NCI-H2107 (cell line): ENCODE data around the gene UBE2J1.
A peak's percentile ranks its signal among the peaks of the same experiment; 100 is the strongest.
"Not testable (repeated sequence)": the region's sequence is repeated elsewhere in the genome, so short reads cannot be mapped to it uniquely, and the experiment has no call there.

ENCODE experiments used
- DNase-seq: peaks from one replicate; lab custom pipeline; 2025; lab: John Stamatoyannopoulos, UW

The UBE2J1 gene

GRCh38 chr6:89352278-89353117 lies at the start of gene UBE2J1:
UBE2J1 (minus strand) TSS chr6:89352722; CDS start chr6:89352569, 153 bp downstream.
- DNase-seq = peak; percentile 62

GRCh38 chr6:89400912-89401399 lies 48.4 kb upstream of the UBE2J1 start:
- no peak for DNase-seq

DNA sequence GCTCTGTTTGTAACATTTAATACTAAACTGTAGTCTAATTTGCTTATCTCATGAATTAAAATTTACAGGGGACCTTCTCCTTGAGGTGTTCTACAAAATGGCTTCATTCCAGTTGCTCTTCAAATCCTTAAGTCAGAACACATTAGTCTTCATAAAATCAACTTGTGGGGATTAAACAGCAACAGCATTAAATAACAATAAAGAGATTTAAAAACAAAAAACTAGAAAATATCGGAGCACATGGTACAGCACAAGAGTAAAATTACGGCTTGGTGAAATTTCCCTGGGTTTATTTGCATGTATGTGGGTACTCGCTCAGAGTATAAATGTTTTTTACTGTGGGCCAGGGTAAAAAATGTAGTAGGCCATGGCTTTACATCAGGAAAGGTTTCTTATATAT lies 47.5 kb upstream of the UBE2J1 start:
- DNase-seq = no peak

DNA sequence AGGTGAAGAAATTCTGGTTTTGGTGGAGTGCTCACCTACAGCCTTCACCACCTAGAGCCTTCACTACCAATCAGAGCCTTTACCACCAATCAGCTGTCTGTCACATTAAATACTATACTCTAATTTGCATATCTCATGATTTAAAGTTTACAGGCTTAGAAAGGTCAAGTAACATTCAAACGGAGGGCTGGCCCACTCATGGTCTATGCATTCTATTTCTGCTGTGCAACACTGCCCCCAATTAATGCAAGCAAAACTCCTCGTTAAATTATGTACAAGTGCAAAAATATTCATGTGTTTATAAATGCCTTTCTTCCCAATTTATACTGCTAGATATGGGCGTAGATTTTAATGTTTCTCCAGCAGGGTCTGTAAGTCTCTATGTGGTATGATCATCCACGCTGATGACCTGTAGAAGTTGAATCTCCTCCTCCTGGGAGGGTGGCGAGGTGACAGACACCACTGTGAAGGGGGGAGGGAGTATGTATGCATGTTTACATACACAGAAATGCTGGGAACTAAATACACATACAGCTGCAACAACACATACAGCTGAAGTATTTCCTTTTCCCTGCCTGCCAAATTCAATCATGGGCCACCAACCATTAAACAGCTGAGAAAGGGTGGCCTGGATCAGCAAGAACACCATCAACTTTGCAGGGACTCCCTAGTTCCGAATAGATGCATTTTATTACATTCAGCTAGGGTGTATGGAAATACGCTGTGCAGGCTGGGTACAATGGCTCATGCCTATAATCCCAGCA lies 46.4 kb upstream of the UBE2J1 start:
- DNase-seq = no peak

- DNase-seq = not testable (repeated sequence)
Observed at GRCh38 chr6:89397884-89398283, 45.4 kb upstream of the UBE2J1 start.

- DNase-seq = no peak
Observed at GRCh38 chr6:89393659-89394058, 41.1 kb upstream of the UBE2J1 start.

DNA sequence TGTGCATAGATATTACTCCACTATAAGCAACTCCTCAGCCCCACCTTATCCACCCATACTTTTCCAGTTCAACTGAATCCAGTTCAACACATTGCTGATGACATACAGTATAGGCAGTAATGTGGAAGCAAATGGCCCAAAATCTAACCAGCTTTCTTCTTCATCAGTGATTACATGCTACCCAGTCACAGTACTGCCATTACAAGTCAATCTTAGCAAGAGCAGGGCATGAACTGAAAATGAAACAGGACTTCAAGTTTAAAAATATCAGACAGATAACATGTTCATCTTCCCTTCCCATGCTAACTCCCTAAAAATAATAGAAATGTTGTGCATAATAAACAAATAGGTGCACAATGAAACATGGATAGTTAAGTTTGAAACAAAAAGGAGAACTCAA lies 40.3 kb upstream of the UBE2J1 start:
- DNase-seq = no peak

DNA sequence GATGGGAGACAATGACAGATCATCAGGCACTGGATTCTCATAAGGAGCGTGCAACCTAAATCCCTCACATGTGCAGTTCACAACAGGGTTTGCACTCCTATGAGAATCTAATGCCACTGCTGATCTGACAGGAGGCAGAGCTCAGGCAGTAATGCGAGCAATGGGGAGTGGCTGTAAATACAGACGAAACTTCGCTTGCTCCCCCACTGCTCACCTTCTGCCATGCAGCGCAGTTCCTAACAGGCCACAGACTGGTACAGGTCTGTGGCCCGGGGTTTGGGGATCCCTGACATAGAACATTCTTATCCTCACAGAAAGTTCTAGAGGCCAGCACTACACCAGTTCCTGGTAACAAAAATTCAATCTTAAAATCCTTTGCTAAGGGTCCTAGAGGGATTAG lies 36.3 kb upstream of the UBE2J1 start:
- no peak for DNase-seq

DNA sequence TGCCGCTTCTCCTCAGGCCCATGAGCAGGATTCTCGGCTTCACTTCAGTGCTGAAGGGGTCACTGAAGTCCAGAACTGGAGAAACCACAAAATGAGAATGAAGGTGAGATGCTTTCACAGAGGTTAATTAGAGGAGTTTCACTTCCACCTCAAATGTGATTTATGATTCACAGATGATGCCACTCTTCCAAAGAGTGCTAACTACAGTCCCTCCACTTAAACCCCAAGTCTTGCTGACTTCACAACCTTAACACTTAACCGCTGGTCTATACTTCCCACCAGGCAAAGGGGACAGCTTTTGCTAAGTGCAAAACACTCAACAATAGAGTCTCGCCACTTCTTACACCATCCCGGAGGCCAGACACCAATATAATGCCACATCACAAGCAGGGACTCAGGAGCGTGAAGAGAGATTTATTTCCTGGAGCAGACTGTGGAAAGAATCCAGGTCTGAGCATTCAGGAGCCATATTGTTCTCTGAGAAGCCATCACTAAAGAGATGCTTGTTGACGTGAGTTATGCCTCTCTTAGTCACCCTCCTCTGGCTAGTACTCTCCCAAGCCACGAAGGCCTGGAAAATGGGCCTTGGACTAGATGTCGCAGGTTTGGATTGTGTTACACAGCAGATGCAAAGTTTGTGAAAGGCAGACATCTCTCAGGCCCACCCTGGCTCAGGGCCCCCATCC lies 35.1 kb upstream of the UBE2J1 start:
- no peak for DNase-seq

GRCh38 chr6:89386917-89387491 lies 34.5 kb upstream of the UBE2J1 start:
- no peak for DNase-seq

- no peak for DNase-seq
Observed at GRCh38 chr6:89385846-89386245, 33.3 kb upstream of the UBE2J1 start.

DNA sequence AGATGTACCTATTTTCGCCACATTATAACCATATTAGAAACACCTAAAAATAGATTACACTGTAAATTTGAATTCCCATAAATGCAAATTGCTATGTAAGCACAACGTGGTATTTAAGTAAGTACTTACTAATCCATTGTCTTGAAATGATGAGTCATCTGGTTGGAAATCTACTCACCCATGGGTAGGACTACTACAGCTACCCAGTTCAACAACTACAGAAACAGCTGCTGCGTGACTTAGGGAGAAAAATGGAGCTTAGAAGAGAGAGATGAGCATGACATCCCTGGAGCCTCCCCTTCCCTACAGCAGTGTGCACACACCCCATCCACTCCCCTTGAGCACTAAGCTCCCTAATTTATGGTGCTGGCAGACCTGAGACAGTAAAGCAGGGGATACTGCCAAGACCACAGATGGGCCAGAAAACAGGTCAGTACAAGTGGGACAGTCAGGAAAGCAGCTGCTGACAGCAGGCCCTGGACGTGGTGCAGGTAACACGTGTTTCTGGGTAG lies 32.7 kb upstream of the UBE2J1 start:
- DNase-seq = no peak

- no peak for DNase-seq
Observed at GRCh38 chr6:89381031-89381430, 28.5 kb upstream of the UBE2J1 start.

DNA sequence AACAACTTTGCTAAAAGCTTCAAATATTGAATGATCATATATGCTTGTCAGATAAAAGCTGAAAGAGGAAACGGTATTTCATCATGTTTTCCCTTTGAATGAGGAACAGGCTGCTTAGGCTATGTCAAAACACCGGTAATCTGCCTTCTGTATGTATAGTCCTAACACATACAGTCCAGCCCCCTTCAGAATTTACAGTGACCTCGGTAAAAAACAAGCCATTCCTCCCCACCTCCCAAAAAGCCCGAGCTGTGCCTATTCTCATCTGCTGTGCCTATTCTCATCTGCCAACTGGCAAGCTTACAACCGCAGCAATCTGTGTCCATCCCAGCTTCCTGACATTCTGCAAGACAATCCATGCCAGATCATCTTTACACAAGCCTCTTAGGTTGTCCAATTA lies 26.8 kb upstream of the UBE2J1 start:
- DNase-seq = no peak

GRCh38 chr6:89378628-89379027 lies 26.1 kb upstream of the UBE2J1 start:
- DNase-seq = no peak

- peak; percentile 91 for DNase-seq
Observed at GRCh38 chr6:89375427-89376267, 23.1 kb upstream of the UBE2J1 start.

DNA sequence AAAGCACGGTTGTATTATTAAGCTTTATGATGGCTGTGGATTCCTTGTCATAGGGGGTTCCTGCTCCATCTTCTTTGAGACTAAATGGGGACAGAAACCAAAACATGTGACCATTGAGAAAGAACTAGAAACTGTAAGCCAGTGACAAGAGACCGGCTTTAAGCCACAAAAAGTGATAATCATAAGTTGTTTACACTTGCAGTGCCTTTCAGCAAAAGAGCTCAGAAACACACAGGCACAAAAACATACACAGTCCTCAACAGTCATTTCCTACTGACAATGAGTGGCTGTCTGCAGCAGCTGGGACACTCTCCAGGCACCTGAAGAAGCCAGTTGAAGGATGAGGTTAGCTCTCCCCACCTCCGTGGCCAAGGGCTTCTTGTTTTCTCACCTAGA lies 20.0 kb upstream of the UBE2J1 start:
- DNase-seq = no peak

GRCh38 chr6:89371849-89372505 lies 19.5 kb upstream of the UBE2J1 start:
- peak; percentile 42 for DNase-seq

DNA sequence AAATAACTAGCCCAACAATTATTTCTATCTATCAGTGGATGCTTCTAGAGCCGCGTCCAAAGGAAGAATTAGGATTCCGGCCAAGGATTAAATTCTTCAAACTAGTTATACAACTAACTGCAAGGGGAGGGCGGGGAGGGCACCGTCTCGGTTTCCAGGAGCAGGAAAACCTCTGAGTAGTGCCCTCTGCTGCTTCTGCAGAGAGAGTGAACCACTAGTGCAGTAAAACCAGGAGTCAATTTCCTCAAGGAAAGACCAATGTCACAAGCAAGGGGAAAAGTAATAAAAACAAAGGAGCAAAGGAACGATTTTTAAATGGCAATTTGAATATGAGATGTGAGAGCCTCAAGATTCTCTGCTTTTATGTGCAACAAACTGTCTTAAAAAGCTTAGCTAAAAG lies 16.5 kb upstream of the UBE2J1 start:
- no peak for DNase-seq

DNA sequence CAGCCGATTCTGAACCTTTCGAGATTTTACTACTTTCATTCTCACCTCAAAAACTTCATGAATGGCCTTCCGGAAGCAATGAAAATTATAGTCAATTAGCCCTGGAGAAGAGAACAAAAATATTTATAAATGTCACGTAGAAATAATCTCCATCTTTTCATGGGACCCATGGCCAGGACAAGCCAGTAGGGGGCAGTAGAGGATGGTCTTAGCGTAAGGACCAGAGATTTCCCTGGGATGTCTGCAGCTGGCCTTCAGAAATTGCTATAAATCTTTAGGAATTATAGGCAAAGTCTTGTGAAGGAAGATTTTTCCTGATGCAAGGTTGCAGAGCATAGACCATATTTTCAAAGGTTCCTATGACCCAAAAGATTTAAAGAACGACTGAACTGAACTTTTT lies 15.6 kb upstream of the UBE2J1 start:
- no peak for DNase-seq

DNA sequence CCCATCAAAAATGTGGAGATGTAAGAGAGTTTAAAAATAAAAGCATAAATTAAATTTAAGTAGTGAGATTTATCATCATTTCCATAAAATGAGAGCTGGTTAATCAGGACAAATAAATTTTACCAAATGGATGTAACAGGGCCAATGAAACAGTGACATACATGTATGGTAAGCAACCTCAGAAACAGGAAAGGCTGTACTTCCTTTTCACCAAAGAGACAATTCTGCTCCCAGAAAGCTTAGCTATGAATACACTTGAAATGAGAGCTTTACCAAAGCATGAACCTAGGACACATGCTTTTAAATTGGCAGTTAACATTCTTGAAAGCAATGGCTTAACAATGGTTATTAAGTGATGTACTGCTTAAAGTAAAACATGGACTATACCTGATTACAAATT lies 12.1 kb upstream of the UBE2J1 start:
- no peak for DNase-seq
